ENCODE measurements around the gene GAS2L3. TPM values are rescaled to one million over a fixed set of nuclear protein-coding genes. Genes with fewer than 3 reads are reported as not detected.

GAS2L3 gene
- total and polyA plus RNA-seq, 9 of the 15 experiments (the other 6 are each of a cell fraction or from before 2014, with no cell fraction given), result 1.5 to 9.8 (median 3.5) TPM

GRCh38 chr12:100574187-100575074 lies 947 bp downstream of the GAS2L3 start (continued):
- TF ChIP-seq PPARD (CRISPR knock-in tag; IDR thresholded peaks at IDR 0.05), result no peak

GRCh38 chr12:100576331-100577036 lies 3.0 kb downstream of the GAS2L3 start:
- peaks cover 8% of the 10 kb centered on the region; the same call in 1 of the 3 replicates for H3K79me2 ChIP-seq (ENCODE audit: control insufficient read depth, insufficient read depth, low read length)
- peaks cover 0 to 10% of the 10 kb centered on the region in 2 experiments; a peak in 3 of 5 replicates for H3K4me1 ChIP-seq (replicated peaks in 1 of 2; ENCODE audit: control insufficient read depth in 2 of 2, insufficient read depth in 2 of 2, low read length in 2 of 2)
- no peaks in the 10 kb centered on the region for H4K20me1 ChIP-seq (replicated peaks; ENCODE audit: control insufficient read depth, insufficient read depth, low read length)
- no peaks in the 10 kb centered on the region for H3K36me3 ChIP-seq (ENCODE audit: control insufficient read depth, insufficient read depth, low read length)
- ChIA-PET POLR2A (no interaction called here), CTCF (ENCODE audit: low intra/inter-chr PET ratio) (no interaction called here)
- BruUV-seq (replicated peaks), result TSS peak; percentile 13
- WGBS (ENCODE audit: insufficient coverage, low coverage, missing lambda C conversion rate), result 7% methylated on average over 3 of the region's 3 CpGs
- no peaks in the 10 kb centered on the region for H3K27me3 ChIP-seq (ENCODE audit: control insufficient read depth in 2 of 2, insufficient read depth in 2 of 2, low read length in 2 of 2)
- peak in 2 of 4 experiments; percentile 8 to 22 for DNase-seq (ENCODE audit: extremely low read depth in 1 of 4, low spot score in 3 of 4)
- no peaks in the 10 kb centered on the region for H3K9me1 ChIP-seq (ENCODE audit: control insufficient read depth, insufficient read depth, low read length)
- H3K4me2 ChIP-seq (ENCODE audit: insufficient read depth, low read length), result no peak overlapping the region
- H3K9me3 ChIP-seq (replicated peaks; ENCODE audit: control insufficient read depth, insufficient read depth, low read depth, low read length), result no peaks in the 10 kb centered on the region
- H3K27ac ChIP-seq (ENCODE audit: extremely low read depth, low read depth, low read length), result peak overlapping the region; percentile 1; the same call in 1 of the 3 replicates
- no peak overlapping the region for H2AFZ ChIP-seq (ENCODE audit: low read depth, low read length)
- FAIRE-seq, result no peak
- H3K9ac ChIP-seq (ENCODE audit: insufficient read depth in 1 of 2, low read depth in 2 of 2, low read length in 2 of 2), result no peak overlapping the region
- in situ Hi-C loops (cut with MboI) (loop anchor here (10.0 kb wide), 1 partner anchor 332 kb away; no protein-coding TSS in a partner anchor), intact Hi-C loops (cut with micrococcal nuclease) (no loop called here)
- no peak overlapping the region for H3K4me3 ChIP-seq
- ATAC-seq, result peak; percentile 21; the same call in 1 of the 3 replicates
- 0 out of 2 replicates have a peak, but pooled peaks have one; percentile 38 for TF ChIP-seq ZNF589 (CRISPR knock-in tag; IDR thresholded peaks at IDR 0.05; ENCODE audit: low read depth)
- no peak for TF ChIP-seq FOXJ2 (tag; IDR thresholded peaks at IDR 0.05)
- TF ChIP-seq SREBF2 (CRISPR knock-in tag; IDR thresholded peaks at IDR 0.05), result no peak
- peak; percentile 86 for TF ChIP-seq JUND (IDR thresholded peaks at IDR 0.05; ENCODE audit: borderline replicate concordance, low read depth, low read length)
- peak; percentile 85 for TF ChIP-seq JUND (tag; IDR thresholded peaks at IDR 0.05; ENCODE audit: borderline replicate concordance, low read depth, low read length)
- TF ChIP-seq TEAD1 (CRISPR knock-in tag; IDR thresholded peaks at IDR 0.05), result no peak
- TF ChIP-seq ATF6 (CRISPR knock-in tag; IDR thresholded peaks at IDR 0.05), result no peak
- no peak for TF ChIP-seq ATF1 (CRISPR knock-in tag; IDR thresholded peaks at IDR 0.05)
- TF ChIP-seq ATF1 (tag; IDR thresholded peaks at IDR 0.05), result peak; percentile 59
- TF ChIP-seq PRPF4 (IDR thresholded peaks at IDR 0.05; ENCODE audit: insufficient read depth, low read depth, low read length, poor library complexity, severe bottlenecking), result no peak
- peak; percentile 31 for TF ChIP-seq MEIS2 (IDR thresholded peaks at IDR 0.05; ENCODE audit: partially characterized antibody)
- 0 out of 2 replicates have a peak, but pooled peaks have one; percentile 8 for TF ChIP-seq PKNOX1 (IDR thresholded peaks at IDR 0.05)
- peak; percentile 45; the same call in 1 of the 2 replicates for TF ChIP-seq SMARCC2 (IDR thresholded peaks at IDR 0.05; ENCODE audit: low read depth)
- TF ChIP-seq CEBPG (CRISPR knock-in tag; IDR thresholded peaks at IDR 0.05), result no peak
- peak in 1 of 2 experiments; percentile 59; a peak in 1 of 4 replicates for TF ChIP-seq CEBPG (tag; conservative IDR thresholded peaks at IDR 0.05 in 1 of 2, IDR thresholded peaks at IDR 0.05 in 1 of 2)
